ENCODE results near the gene PNMA8C.
A peak's percentile ranks its signal among the peaks of the same experiment; 100 is the strongest.
"Not testable (repeated sequence)": the region's sequence is repeated elsewhere in the genome, so short reads cannot be mapped to it uniquely, and the experiment has no call there.

PNMA8C gene

DNA sequence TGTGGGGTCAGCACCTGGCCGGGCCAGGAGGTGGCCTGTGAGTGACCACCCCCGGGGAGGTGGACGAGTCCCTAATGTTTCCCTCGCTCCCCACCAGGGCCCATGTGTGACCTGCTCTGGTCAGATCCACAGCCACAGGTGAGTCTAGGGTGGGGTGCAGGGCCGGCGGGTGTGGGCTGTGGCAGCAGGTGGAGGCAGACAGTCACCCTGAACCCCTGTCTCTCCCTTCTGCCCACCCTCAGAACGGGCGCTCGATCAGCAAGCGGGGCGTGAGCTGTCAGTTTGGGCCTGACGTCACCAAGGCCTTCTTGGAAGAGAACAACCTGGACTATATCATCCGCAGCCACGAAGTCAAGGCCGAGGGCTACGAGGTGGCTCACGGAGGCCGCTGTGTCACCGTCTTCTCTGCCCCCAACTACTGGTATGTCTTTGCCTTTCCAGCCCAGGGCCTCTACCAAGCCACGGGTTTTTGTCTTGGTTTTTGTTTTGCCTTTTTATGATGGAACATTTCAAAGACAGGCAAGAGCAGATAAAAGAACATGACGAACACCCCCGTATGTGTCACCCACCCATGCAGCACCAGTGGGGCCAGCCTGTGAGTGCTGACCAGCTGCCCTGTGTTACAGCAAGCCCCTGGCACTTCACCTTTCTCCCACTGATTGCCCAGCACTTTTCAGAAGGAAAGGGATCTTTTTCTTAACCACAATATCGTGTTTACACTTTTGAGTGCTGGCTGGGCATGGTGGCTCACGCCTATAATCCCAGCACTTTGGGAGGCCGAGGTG lies 40.2 kb downstream of the PNMA8C start:
- DNase-seq, result no peak

DNA sequence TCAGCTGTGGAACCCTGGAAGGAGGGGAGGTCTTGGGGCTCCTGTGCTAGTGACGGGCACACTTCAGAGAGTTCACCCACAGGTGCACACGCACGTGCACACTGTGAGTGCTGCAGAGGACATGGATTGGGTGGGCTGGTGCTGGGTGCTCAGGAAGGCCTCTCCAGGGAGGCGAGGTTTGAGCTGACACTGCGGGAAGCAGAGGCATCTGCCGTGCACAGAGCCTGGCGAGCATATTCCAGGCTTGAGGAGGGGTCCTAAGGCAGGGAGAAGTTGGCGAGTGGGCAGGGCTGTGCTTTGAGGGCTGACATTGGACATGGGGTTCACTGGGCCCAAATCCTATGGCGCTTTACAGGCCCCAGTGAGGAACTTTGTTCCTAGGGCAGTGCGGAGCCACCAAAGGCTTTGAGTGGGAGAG lies 41.0 kb downstream of the PNMA8C start:
- no peak for DNase-seq

DNA sequence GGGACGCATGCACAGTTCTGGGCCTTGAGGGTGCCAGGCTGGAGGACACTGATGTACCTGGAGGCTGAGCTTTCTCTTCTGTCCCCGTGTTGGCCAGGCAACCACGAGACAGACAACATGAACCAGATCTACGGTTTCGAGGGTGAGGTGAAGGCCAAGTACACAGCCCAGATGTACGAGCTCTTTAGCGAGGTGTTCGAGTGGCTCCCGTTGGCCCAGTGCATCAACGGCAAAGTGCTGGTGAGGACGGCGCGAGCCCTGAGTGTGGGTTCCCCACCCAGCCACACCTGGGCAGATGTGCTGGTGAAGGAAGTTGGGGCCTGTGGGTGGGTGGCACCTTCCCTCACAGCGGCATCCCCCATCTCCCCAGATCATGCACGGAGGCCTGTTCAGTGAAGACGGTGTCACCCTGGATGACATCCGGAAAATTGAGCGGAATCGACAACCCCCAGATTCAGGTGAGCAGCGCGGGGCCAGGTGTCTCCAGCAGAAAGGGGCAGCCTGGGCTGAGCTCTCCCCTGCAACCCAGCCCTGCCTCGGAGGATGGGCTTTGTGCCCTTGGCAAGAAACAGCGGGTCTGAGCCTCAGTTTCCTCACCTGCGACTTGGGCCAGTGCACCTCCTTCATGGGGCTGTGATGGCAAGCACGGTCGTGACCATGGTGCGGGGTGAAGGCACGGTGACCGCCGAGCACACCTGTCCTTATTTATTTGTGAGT lies 41.6 kb downstream of the PNMA8C start:
- no peak for DNase-seq

DNA sequence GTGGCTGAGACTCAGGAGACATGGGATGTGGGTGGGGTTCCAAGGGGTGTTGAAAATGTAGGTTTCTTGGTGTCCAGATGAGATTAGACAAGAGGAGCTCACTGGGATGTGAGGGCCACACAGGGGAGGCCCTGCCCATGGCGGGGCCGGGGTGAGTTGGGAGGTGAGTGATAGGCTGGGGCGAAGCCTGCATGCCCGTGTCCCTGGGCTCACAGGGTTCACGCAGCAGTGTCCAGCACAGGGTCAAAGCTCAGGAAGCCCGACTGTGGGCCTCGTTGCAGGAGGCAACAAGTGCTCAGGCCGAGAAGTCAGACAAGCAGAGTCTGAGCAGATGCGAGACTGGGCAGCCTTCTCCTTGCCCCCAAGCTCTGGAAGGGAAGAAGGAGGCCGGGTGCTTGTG lies 42.6 kb downstream of the PNMA8C start:
- DNase-seq, result no peak

DNA sequence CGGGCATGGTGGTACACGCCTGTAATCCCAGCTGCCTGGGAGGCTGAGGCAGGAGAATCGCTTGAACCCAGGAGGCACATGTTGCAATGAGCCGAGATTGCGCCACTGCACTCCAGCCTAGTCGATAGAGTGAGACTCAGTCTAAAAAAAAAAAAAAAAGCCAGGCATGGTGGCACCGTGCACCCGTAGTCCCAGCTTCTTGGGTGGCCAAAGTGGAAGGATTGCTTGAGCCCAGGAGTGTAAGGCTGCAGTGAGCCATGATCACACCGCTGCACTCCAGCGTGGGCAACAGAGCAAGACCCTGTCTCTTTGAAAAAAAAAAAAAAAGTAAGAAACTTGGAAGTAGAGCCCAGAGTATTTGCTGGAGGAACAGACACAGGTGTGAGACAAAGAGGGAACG lies 43.1 kb downstream of the PNMA8C start:
- DNase-seq, result no peak

DNA sequence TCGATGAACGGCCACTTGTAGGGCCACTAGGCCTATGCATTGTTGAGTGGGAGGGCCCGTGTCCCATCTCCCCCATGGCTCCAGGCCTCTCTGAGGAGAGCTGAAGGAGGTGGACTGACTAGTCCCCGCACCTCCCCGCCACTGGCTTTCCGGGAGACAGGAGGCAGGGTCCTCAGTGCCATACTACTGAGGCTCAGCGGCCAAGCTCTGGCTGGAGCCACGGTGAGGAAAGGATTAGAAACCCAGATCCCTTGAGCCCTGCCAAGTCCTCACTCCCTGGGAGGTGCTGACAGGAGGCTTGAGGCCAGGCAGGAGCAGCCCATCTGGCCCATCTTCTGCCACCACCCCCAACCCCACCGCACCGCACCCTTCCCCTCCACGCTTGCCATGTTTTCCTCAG lies 44.3 kb downstream of the PNMA8C start:
- DNase-seq, result peak in 1 of 14 donors; percentile 23

DNA sequence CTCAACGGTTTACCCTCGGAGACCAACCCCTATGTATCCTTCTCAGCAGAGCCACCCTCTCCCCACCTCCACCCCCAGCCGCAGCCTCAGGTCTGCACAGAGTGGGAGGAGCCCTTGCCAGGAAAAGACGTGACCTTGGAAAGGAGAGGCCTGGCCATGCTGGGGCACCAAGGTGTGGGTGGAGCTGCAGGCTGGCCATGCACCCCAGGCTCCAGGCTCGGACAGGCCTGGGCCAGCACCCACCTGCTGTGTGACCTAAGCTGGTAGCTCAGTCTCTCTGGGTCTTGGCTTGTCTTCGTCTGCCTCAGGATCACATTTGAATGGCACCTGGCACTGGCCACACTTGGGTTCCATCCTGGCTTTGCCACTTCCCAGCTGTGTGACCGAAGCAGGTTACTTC lies 44.9 kb downstream of the PNMA8C start:
- DNase-seq, result no peak

DNA sequence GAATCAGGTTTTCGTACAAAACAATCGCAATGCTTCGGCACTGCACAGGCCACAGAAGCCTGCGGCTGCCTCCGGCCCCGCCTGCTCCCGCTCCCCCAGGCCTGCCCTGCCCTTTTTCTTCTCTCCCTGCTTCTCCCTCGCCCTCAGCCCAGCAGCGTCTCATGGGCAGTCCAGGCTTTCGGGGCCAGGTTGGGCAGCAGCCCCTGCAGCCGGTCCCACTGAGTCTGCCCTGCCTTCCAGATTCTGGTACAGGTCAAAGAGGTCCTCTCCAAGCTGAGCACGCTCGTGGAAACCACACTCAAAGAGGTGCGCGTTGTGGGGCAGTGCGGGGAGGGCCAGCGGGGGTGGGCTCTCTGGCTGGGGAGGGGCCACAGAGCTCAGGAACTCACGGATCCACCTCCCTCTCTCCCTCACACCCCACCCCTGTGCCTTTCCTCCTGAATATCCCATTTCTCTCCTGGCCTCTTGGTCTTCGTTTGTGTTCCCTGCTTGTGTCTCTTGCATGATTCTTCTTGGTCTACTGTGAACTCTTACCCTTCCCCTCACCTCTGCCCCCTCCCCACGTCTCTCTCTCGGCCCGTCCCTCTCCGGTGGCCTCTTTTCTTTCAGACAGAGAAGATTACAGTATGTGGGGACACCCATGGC lies 45.4 kb downstream of the PNMA8C start:
- DNase-seq, result no peak

DNA sequence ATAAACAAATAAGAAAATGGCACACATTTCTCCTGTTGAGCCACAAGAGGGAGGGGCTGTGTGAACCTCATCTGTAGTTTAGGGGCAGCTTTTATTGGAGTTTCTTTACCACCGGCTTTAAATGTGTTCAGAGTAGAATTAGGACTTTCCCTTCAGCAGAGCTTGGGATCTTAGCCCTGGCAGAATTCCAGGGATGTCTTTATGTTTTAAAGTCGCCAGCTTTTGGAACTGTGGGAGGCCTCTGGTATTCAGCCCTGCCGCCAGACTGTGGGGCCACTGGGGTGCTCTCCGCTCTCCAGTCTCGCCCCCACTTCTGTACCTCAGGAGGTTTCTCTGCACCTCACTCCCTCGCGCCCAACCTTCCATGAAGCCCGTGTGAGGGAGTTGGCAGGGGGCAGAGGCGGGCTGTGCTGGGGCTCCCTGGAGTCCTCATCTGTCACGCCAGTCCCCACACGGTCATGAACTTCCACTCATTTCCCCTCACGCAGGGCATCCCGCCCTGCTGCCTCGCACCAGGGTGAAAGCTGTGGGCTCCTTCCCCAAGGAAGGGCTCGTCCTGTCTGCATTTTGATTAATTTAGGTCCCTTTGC lies 46.9 kb downstream of the PNMA8C start:
- peak in 1 of 14 donors; percentile 7 for DNase-seq

DNA sequence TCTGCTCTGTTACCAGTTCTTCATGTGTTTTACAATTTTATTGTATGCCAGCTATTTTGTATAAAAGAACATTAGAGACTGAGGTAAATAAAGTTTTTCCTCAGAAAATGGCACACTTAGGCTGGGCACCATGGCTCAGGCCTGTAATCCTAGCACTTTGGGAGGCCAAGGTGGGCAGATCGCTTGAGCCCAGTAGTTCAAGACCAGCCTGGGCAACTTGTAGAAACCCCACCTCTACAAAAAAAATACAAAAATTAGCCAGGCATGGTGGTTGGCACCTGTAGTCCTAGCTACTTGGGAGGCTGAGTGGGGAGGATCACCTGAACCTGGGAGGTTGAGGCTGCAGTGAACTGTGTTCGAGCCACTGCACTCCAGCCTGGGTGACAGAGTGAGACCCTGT lies 47.4 kb downstream of the PNMA8C start:
- no peak for DNase-seq

DNA sequence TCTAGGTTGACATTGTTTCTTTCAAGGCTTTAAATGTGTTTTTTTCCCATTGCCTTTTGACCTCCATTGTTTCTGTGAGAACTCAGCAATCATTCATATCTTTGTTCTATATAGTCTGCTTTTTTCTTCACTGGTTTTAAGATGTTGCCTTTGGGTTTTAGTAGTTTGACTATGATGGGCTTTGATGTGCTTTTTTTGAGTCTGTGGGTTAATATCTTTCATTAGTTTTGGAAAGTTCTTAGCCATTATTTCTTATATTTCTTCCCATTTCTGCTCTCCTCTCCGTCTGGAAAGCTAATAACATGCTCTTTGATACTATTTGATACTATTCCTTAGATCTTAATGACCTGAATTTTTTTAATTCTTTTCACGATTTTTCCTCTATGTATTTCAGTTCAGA lies 48.0 kb downstream of the PNMA8C start:
- DNase-seq, result no peak

DNA sequence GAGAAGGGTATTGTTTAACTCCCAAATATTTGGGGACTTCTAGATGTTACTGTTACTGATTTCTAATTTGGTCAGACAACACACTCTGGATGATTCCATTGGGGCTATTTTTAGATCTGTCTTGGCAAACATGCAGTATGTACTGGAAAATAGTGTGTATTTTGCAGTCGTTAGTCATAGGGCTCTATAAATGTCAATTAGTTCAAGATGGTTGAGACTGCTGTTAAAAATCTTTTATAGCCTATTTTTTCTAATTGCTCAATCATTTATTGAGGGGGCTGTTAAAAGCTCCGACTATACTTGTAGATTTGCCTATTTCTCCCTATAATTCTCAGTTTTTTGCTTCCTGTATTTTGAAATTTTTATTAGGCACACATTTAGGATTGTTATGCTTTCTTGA lies 50.5 kb downstream of the PNMA8C start:
- no peak for DNase-seq

DNA sequence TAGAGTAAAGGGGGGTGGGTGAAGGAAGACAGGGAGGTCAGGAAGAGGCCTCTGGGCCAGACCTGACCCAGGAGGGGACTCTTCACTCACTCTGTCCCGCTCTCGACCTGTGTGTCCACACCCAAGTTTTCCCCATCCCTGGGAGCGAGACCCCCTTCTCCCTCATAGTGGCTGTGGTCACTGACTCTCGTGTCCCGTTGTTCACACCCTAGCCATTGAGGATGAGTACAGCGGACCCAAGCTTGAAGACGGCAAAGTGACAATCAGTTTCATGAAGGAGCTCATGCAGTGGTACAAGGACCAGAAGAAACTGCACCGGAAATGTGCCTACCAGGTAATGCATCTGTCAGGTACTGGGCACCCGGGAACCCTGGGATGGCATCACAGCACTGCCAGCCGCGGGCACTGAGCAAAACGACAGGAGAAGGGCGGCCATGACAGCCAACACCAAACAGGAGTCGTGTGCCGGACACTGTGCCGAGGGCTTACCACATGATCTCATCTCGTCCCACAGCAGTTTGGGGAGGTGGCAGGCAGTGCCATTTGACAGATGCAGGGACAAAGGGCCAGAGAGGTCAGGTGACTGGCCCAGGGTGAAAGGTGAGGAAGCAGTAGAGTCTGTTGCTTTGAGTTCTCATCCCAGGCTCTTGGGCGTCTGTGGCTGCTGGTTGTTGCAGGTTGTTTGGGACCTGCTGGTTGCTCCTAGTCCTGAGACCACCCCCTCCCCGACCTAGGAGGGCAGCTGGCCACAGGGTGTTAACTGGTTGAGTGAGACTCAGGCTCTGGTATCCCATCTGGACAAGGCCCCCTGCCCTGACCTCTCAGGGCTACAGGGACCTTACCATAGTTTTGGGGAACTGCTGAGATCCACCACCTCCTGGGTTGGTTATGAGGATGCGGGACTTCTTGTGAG lies 52.2 kb downstream of the PNMA8C start:
- DNase-seq, result no peak

DNA sequence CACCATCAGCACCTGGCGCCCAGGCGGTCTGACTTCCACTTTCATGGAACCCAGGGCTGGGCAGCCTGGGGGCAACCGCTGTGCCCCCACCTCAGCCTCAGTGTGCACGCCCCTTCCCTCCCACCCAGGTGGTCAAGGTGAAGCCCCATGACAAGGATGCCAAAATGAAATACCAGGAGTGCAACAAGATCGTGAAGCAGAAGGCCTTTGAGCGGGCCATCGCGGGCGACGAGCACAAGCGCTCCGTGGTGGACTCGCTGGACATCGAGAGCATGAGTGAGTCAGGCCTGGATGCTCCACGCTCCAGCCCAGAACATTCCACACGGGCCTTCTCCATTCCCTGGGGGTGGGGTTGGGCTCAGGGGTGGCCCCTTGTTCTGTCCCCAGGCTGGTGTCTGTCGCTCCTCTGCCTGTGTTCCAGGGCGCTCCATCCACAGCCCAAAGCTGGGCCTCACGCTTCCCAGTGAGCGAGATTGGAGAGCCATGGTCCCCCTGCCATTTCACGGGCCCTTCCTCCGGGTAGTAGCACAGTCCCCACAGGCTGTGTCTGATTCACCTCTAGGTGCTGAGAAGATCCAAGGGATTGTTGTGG lies 53.2 kb downstream of the PNMA8C start:
- not testable (repeated sequence) for DNase-seq
